ENCODE measurements around the gene TNFRSF1B. TPM values are rescaled to one million over a fixed set of nuclear protein-coding genes. Genes with fewer than 3 reads are reported as not detected.

TNFRSF1B gene
- total RNA-seq, 1 donor from 2014 or later: 67.0 TPM

DNA sequence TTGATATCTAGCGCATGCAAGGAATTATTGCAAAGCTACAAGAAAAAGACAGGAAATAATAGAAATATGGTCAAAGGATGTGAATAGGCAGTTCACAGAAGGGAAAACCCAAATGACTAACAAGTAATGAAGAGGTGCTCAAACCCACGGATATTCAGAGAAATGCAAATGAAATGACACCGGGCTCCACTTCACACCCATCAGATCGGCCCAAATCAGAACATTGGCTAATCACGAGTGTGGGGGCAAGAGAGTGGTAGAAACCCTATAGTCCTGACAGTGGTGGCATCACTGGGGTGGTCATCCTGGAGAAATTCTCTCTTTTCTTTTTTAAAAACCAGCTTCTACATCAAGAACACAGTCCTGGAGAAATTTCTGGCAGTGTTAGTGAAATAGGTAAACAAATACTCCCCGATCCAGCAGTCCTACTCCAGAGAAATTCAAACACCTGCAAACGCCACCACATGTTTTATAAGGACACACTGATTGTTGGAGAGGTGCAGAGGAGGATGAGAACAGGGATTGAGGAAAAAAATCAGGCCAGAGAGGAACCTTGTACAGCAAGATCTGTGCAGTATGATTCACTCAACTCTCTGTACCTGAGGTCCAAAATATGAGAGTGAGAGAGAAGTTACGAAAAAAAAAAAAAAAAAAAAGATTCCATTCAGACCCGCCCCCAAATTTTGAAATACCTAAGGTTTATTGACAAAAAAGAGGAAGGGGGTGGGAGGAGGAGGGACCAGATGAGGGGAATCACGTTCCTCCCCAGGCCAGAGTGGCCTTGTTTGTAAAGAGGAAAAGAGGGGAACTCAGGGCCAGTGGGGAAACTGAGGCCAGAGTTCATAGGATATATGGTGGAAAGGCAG is 9.2 kb upstream of the TNFRSF1B start:
- no peak for DNase-seq
- H3K4me1 ChIP-seq: peaks cover 62% of the 10 kb centered on the region

GRCh38 chr1:12158357-12159092 is 8.3 kb upstream of the TNFRSF1B start:
- no peak overlapping the region for H3K27ac ChIP-seq
- H3K27me3 ChIP-seq (ENCODE audit: low read depth): no peaks in the 10 kb centered on the region
- intact Hi-C loops (cut with DNase I): no loop called here
- DNase-seq (no peak), ATAC-seq (no peak)
- no peaks in the 10 kb centered on the region for H3K36me3 ChIP-seq
- H3K4me1 ChIP-seq: peaks cover 61% of the 10 kb centered on the region
- H3K9me3 ChIP-seq: no peaks in the 10 kb centered on the region
- no peak for TF ChIP-seq CTCF (IDR thresholded peaks at IDR 0.05)
- no peak overlapping the region for H3K4me3 ChIP-seq

More for the DNA sequence above, 9.2 kb upstream of the TNFRSF1B start:
- Histone ChIP-seq H3K4me3 (no peak overlapping the region), H3K36me3 (no peaks in the 10 kb centered on the region), H3K9me3 (no peaks in the 10 kb centered on the region), H3K27me3 (ENCODE audit: low read depth) (no peaks in the 10 kb centered on the region), H3K27ac (no peak overlapping the region)
- peak in 1 of 2 donors; percentile 3 for ATAC-seq
- no peak for TF ChIP-seq CTCF (IDR thresholded peaks at IDR 0.05)
- intact Hi-C loops (cut with DNase I): no loop called here

DNA sequence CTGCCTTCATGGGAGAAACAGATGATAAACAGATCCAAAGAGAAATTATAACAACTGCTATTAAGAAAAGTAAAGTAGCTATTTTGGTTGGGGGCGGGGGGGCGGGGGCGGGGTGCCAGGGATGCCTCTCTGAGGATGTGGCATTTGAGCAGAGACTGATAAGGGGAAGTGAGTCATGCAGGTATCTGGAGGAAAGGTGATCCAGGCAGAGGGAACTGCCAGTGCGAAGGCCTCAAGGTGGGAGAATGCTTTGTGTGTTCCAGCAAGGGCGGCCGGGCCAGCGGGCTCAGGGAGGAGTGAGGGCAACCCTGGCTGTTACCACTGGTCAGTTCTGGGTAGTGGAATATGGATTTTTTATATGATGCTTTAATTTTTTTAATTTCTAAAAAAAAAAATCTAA is 7.0 kb upstream of the TNFRSF1B start:
- H3K4me1 ChIP-seq: peaks cover 58% of the 10 kb centered on the region
- no peak for ATAC-seq

DNA sequence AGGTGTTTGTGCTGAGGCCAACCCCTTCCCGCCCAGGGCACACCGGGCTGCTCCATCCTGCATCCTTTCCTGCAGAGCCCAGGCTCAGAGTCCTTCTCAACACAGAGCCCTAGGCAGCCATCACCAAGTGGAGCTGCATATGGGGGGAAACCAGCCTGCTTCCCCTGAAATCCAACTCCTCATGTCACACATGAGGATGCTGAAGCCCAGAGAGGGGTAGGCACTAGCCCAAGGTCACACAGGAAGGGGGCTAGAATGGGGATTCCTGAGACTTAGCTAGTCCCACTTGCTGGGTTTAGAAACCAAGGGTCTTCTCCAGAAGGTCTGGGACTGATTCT is 5.5 kb upstream of the TNFRSF1B start:
- Histone ChIP-seq H3K4me1 (peaks cover 62% of the 10 kb centered on the region), H3K27me3 (ENCODE audit: low read depth) (no peaks in the 10 kb centered on the region), H3K36me3 (no peaks in the 10 kb centered on the region), H3K27ac (peak overlapping the region; percentile 71), H3K4me3 (no peak overlapping the region), H3K9me3 (no peaks in the 10 kb centered on the region)
- no peak for DNase-seq
- intact Hi-C loops (cut with DNase I): no loop called here
- no peak for TF ChIP-seq CTCF (IDR thresholded peaks at IDR 0.05)
- no peak for ATAC-seq

More for the DNA sequence above, 7.0 kb upstream of the TNFRSF1B start:
- no peaks in the 10 kb centered on the region for H3K36me3 ChIP-seq
- no peak for TF ChIP-seq CTCF (IDR thresholded peaks at IDR 0.05)
- H3K4me3 ChIP-seq: no peak overlapping the region
- no peak overlapping the region for H3K27ac ChIP-seq
- DNase-seq: no peak
- no peaks in the 10 kb centered on the region for H3K27me3 ChIP-seq (ENCODE audit: low read depth)
- intact Hi-C loops (cut with DNase I): no loop called here
- no peaks in the 10 kb centered on the region for H3K9me3 ChIP-seq

DNA sequence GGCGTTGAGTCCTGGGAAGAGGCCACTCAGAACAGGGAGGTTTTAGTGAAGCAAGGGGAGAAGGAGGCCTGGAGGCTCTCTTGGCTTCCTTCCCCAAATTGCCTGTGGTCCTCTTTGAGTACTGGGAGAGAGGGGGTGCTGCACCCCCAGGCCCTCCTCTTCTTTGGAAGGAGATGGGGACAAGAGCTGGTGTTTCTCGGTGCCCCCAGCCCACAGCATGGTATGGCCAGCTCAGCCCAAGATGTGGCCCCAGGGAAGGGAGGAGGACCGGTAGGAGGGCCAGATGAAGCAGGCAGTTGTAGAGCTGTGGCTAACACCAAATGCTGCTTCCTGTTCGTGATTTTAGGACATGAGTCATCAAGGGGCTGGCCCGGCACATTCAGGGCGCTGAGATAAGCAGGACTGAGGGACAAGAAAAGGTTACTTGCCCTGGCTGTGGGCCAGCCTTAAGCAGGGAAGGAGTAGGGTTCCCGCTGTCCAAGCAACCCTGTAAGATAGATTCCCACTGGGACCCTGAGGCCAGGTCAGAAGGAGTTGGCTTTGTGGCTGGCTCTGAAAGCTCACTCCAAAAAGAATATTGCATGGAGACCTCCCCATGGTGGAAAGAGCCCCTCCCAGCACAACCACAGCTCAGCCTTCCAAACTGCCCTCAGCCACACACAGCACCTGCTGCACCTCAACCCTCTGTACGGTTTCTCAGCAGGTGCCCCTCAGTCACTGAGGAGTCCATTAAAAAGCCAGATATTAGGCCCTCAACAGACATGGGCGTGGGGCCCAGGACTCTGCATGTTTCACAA is 4.9 kb upstream of the TNFRSF1B start:
- no peak for TF ChIP-seq CTCF (IDR thresholded peaks at IDR 0.05)
- Histone ChIP-seq H3K36me3 (no peaks in the 10 kb centered on the region), H3K4me3 (no peak overlapping the region), H3K27me3 (ENCODE audit: low read depth) (no peaks in the 10 kb centered on the region), H3K4me1 (peaks cover 60% of the 10 kb centered on the region), H3K27ac (peak overlapping the region; percentile 71), H3K9me3 (no peaks in the 10 kb centered on the region)
- peak; percentile 91 to 92 for ATAC-seq
- intact Hi-C loops (cut with DNase I): no loop called here
- DNase-seq: peak; percentile 91

Measured in lower lobe of right lung (tissue), 2 donors.